OCI-LY7 (cell line): ENCODE data around the gene ACER3.

Source experiments
- CTCF ChIP-seq: fragments of 200-600 bp; sonication (generic); conservative IDR thresholded peaks from 2 replicates; pipeline ENCODE4 v1.5.1; 2014; ENCODE audit warnings: mild to moderate bottlenecking, antibody characterized with exemption, low read length, moderate library complexity, mixed read lengths
- EZH2phosphoT487 ChIP-seq: fragments of 200-600 bp; sonication (generic); IDR thresholded peaks from 2 replicates; pipeline ENCODE4 v1.6.1; 2018; ENCODE audit warnings: low read depth, borderline replicate concordance, mild to moderate bottlenecking, mixed run types, antibody characterized with exemption, low read length, moderate library complexity, mixed read lengths

- TF ChIP-seq CTCF (no peak), EZH2phosphoT487 (no peak)
Observed at GRCh38 chr11:77039491-77040400, 179.0 kb downstream of the ACER3 start.
